Hematopoietic multipotent progenitor cell treated with erythropoietin and hydrocortisone succinate and interleukin-3 and kit ligand, for 15 days (in vitro differentiated cells): ENCODE measurements around the gene TOR3A.
"Not testable (repeated sequence)": the region's sequence is repeated elsewhere in the genome, so short reads cannot be mapped to it uniquely, and the experiment has no call there.

Source experiments
- DNase-seq: peaks from one replicate; pipeline ENCODE4 v3.0.0-alpha.2; 2015; ENCODE audit warnings: low spot score

The TOR3A gene

DNA sequence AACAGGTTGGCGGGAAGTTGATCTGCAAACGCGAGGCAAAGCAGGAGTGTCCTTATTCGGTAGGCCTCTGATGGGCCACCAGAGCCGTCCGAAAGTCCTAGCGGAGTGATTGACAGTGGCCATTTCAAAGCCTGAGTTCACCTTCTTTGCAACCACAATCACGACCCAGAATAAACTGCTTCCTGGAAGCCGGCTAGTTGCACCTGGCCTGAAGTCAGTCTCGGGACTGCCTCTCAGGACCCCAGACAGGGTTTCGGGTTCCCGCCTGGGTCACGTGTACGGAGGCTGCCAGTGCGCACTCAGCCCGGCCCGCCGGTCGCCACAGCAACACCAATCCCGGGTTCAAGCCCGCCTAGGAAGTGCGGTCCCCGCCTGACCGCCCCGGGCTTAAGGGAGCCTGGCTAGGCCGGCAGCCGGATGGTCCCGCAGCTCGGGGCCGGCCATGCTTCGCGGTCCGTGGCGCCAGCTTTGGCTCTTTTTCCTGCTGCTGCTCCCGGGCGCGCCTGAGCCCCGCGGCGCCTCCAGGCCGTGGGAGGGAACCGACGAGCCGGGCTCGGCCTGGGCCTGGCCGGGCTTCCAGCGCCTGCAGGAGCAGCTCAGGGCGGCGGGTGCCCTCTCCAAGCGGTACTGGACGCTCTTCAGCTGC is at the start of gene TOR3A:
Gene TOR3A, plus strand, starts transcription at position 384 of the 646 bp plus-strand sequence. Its CDS starts 59 bp downstream, at position 443.
- DNase-seq, result peak; percentile 63

DNA sequence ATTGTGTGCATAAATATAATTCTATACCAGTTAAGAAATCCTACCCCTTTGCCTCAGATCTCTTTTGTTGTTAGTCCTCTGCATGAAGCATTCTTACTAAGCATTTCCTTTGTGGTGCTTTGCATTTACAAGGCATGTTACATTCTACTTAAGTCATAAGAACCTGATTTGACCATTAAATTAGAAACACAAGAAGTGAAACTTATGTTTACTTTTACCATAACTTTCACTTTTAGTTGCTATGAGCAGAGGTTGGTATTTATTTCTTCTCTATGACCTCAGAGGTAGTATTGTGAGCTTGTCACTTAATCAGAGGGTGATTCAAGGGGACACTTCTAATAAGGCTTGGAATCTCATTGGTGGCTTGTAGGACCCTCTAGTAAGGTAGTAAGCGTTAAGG is 47.1 kb upstream of the TOR3A start:
- no peak for DNase-seq

GRCh38 chr1:179036844-179037465 is 44.9 kb upstream of the TOR3A start:
- DNase-seq, result no peak

GRCh38 chr1:179038528-179039281 is 43.2 kb upstream of the TOR3A start:
- no peak for DNase-seq

DNA sequence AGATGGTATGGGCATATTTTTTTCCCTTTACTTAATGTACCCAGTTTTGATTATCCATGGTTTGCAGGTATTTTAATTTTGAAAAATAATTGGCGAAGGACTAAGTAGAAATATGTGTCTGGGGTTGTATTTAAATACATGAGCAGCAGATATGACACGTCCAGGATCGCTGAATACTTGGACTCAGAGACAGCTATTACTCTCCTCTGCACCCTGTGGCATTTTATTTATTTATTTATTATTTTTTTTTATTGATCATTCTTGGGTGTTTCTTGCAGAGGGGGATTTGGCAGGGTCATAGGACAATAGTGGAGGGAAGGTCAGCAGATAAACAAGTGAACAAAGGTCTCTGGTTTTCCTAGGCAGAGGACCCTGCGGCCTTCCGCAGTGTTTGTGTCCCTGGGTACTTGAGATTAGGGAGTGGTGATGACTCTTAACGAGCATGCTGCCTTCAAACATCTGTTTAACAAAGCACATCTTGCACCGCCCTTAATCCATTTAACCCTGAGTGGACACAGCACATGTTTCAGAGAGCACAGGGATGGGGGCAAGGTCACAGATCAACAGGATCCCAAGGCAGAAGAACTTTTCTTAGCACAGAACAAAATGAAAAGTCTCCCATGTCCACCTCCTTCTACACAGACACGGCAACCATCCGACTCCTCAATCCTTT is 42.2 kb upstream of the TOR3A start:
- not testable (repeated sequence) for DNase-seq

DNA sequence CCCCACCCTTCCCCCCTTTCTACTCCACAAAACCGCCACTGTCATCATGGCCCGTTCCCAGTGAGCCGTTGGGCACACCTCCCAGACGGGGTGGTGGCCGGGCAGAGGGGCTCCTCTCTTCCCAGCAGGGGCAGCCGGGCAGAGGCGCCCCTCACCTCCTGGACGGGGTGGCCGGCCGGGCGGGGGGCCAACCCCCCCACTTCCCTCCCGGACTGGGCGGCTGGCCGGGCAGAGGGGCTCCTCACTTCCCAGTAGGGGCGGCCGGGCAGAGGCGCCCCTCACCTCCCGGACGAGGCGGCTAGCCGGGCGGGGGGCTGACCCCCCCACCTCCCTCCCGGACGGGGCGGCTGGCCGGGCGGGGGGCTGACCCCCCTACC is 41.7 kb upstream of the TOR3A start:
- not testable (repeated sequence) for DNase-seq

- DNase-seq, result no peak
These were observed 39.8 kb upstream of the TOR3A start for GRCh38 chr1:179042087-179042486.

- no peak for DNase-seq
These were observed 39.2 kb upstream of the TOR3A start for GRCh38 chr1:179042700-179043099.

DNA sequence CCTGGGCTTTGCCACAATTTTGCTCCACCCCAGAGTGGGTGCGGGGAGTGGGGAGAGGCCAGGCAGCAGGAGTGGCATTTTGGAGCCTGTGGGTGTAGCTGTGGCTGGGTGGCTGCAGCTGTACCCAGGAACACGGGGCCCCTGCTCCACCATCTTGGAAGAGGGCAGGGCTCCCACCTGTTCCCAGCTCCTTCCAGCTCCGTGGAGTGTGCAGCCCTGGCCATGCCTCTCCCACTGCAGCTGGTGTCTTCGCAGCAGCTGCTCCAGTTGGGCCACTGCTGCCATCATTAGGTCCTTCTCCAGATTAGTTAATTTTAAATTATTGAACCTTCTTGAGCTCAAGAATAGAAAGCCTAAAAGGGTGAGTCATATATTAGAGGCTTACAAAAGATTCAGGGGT is 38.6 kb upstream of the TOR3A start:
- no peak for DNase-seq

GRCh38 chr1:179043907-179044306 is 38.0 kb upstream of the TOR3A start:
- no peak for DNase-seq

DNA sequence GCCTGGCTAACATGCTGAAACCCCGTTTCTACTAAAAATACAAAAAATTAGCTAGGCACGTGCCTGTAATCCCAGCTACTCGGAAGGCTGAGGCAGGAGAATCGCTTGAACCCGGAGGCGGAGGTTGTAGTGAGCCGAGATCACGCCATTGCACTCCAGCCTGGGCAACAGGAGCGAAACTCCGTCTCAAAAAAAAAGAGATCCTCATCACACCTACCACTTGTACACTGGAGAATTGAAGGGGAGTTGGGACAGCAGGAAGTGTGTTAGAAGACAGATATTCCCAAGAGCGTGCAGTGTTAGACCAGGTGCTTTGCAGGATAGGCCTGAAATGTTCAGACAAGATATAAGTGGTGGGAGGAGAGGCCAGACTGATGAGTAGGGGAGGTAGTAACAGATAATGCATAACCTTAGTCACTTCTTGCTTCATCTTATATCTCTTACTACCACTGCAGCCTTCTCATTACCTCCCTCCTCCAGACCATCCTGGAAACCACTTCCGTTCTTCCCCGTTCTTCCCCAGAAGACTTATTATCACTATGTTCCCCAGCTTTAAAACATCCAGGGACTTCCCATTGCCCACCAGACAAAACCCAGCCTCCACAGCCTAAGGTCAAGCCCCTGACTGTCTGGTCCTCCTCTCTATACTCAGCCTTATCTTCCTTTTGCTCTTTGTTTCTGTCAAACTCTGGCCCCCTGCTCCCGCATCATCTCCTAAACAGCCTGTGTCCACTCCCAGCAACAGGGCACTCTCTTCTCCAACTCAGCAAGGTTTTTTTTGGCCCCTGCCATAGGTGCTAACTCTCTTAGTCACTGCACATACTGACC is 34.8 kb upstream of the TOR3A start:
- peak; percentile 91 for DNase-seq

- DNase-seq, result no peak
These were observed 34.3 kb upstream of the TOR3A start for GRCh38 chr1:179047636-179047997.

DNA sequence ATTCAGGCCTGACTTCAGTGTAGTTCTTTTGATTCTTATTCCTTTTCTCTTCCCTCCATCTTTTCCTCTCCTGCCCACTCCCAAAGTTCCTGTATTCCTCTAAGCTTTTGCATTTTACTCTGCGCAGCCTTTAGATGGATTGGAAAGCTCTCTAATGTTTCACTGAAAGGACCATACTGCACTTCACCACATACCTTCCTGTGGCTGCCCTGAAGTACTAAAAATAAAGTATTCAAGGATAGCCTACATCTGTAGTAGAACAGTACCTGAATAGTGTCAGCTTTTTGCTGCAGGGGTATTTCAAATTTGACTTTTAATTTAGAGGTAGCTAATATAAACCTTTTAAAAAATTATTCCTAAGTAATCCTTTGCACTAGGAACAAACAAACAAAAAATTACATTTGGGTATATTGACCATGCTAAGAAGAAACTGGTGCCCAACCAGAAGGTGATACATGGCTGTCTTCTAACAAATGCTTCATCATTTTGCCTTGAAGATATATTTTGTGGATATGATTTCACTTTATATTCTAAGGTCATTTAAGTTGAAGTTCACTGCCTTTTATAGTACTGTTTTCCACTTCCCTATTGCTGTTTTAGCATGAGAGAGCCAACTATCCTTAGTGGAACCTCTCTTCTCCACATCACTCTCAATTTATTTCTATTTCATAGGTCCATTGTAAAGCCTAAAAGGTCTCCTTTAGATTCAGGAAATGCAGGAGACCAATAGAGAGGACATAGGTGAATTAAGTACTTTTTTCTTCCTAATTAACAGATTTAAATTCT is 33.3 kb upstream of the TOR3A start:
- no peak for DNase-seq

- DNase-seq, result no peak
These were observed 29.1 kb upstream of the TOR3A start for GRCh38 chr1:179052776-179053175.

DNA sequence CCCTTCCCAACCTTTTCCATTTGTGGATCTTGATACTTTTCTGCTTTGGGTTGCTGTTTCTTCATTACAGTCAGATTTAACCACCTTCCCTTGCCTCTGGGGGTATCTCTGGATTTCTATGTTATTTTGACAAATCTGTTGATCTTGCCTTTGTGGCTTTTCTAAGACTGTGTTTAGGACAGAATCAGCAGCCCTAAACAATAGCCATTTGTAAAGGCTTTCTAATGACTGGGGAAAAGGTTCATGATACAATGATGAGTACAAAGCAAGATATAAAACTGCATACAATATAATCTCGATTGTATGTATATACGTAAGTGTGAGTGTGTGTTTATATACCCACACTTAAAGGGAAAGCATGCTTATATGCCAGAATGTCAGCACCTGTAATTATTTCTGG is 28.4 kb upstream of the TOR3A start:
- no peak for DNase-seq

- DNase-seq, result no peak
These were observed 25.9 kb upstream of the TOR3A start for GRCh38 chr1:179055937-179056336.

DNA sequence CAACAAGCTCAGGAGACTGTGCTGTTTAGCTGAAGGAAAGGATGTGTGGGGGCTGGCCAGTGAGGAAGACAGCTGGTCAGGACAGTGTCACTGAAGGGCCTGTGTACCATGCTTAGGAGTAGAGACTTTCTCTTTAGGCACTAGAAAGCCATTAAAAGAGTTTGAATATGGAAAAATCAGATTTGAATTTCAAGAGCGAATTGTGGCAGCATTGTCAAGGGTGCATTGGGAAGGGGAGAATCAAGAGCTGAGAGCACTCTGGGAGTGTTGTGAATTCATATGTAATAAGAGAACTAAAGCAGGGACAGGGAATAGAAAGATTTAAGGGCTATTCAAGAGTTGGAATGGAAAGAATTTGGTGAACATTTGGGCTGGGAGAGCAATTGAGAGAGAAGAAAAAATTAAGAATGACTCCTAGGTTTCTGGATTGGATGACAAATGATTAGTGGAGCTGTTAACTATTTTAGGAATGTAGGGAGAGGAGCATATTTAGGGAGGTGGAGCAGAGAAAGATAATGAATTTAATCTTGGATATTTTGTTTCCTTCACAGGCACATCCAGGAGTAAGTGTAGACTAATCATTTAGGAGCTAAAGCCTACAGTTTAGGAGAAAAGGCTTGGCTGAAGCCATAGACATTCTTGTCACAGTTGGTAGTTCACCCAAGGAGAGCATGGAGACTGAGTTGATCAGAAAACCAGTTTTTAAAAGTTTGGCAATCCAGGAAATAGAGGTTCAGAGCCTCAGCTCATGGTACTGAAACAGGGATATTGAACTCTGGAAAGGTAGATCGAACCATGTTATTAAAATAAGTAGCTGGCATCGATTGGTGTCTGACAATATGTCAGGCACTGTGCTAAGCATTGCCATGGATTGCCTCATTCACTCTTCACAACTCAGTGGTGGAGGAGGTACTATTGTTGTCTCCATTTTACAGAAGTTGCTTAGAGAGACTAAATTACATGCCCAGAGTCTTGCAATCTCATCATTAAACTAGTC is 23.1 kb upstream of the TOR3A start:
- DNase-seq, result no peak

DNA sequence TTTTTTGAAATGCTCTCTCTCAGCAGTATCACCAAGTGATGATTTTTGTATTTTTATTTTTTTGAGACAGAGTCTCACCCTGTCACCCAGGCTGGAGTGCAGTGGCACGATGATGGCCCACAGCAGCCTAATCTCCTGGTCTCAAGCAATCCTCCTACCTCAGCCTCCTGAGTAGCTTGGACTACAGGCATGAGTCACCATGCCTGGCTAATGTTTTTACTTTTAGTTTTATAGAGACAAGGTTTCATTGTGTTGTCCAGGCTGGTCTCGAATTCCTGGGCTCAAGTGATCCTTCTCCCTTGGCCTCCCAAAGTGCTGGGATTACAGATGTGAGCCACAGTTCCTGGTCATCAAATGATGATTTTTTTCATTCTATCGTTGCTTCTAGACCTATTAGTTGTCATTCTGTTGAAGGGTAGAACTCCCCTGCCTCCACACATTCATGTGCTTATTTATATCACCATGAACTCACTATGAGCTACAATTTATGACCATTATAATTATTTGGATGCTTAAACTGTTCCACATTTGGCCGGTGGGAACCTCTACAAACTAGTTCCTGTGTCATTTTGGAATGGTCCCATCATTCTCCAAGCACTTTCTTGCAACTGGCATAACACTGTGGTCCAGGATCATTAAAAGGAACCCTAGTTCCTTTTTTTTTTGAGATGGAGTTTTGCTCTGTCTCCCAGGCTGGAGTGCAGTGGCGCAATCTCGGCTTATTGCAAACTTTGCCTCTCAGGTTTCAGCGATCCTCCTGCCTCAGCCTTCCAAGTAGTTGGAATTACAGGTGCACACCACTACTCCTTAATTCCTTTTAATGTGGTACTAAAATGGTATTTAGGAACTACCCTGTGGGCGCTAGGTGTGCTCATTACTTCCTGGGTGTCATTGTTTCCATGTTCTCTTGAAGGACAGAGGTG is 20.2 kb upstream of the TOR3A start:
- DNase-seq, result no peak

GRCh38 chr1:179066471-179066870 is 15.4 kb upstream of the TOR3A start:
- DNase-seq, result no peak
